SK-N-SH treated with all-trans-retinoic acid at 6 μM for 48 hours (cell line): ENCODE data around the gene LTO1.

Experiments
- ATAC-seq: fragments of 200-7000 bp; cut with Tn5 transposase; 3 replicates; pipeline ENCODE4 v1.9.1; 2020; ENCODE audit warnings: mild to moderate bottlenecking, moderate library complexity
- ARNTL ChIP-seq: fragments of 450-650 bp; formaldehyde crosslinking; IDR thresholded peaks from 2 replicates; pipeline ENCODE4 v1.5.0; 2020; ENCODE audit warnings: low read depth, mild to moderate bottlenecking, moderate library complexity, borderline replicate concordance
- BACH2 ChIP-seq: fragments of 250-450 bp; sonication (Bioruptor Pico); IDR thresholded peaks from 2 replicates; pipeline ENCODE4 v1.9.0; 2021; ENCODE audit warnings: mild to moderate bottlenecking, borderline replicate concordance
- CSRNP3 ChIP-seq: fragments of 250-450 bp; sonication (Bioruptor Pico); IDR thresholded peaks from 2 replicates; pipeline ENCODE4 v1.5.1; 2021; ENCODE audit warnings: mild to moderate bottlenecking, moderate library complexity
- GLIS3 ChIP-seq: fragments of 250-450 bp; sonication (Bioruptor Pico); IDR thresholded peaks from 2 replicates; pipeline ENCODE4 v1.5.0; 2020; ENCODE audit warnings: mild to moderate bottlenecking, moderate library complexity
- OSR1 ChIP-seq: fragments of 250-450 bp; sonication (Bioruptor Pico); IDR thresholded peaks from 2 replicates; pipeline ENCODE4 v1.8.0; 2022; ENCODE audit warnings: moderate library complexity, mild to moderate bottlenecking, inconsistent platforms
- PATZ1 ChIP-seq: fragments of 250-450 bp; sonication (Bioruptor Pico); IDR thresholded peaks from 2 replicates; pipeline ENCODE4 v1.8.0; 2020; ENCODE audit warnings: mild to moderate bottlenecking, moderate library complexity, borderline replicate concordance
- POU6F1 ChIP-seq: fragments of 250-450 bp; sonication (Bioruptor Pico); IDR thresholded peaks from 2 replicates; pipeline ENCODE4 v1.8.0; 2021; ENCODE audit warnings: low read depth, mild to moderate bottlenecking, moderate library complexity, borderline replicate concordance
- PPARA ChIP-seq: fragments of 250-450 bp; sonication (Bioruptor Pico); IDR thresholded peaks from 2 replicates; pipeline ENCODE4 v1.5.0; 2020; ENCODE audit warnings: mild to moderate bottlenecking, borderline replicate concordance
- TCF4 ChIP-seq: fragments of 250-450 bp; sonication (Bioruptor Pico); IDR thresholded peaks from 2 replicates; pipeline ENCODE4 v1.8.0; 2021; ENCODE audit warnings: mild to moderate bottlenecking, moderate library complexity, borderline replicate concordance
- TOX ChIP-seq: fragments of 250-450 bp; sonication (Bioruptor Pico); IDR thresholded peaks from 2 replicates; pipeline ENCODE4 v1.8.0; 2021; ENCODE audit warnings: mild to moderate bottlenecking, moderate library complexity, borderline replicate concordance
- TSHZ2 ChIP-seq: fragments of 250-450 bp; sonication (Bioruptor Pico); IDR thresholded peaks from 2 replicates; pipeline ENCODE4 v1.5.0; 2020; ENCODE audit warnings: mild to moderate bottlenecking, moderate library complexity
- ZFP3 ChIP-seq: fragments of 250-450 bp; sonication (Bioruptor Pico); IDR thresholded peaks from 2 replicates; pipeline ENCODE4 v1.5.0; 2020; ENCODE audit warnings: mild to moderate bottlenecking, moderate library complexity
- ZFP30 ChIP-seq: fragments of 450-650 bp; formaldehyde crosslinking; IDR thresholded peaks from 2 replicates; pipeline ENCODE4 v1.5.0; 2022; ENCODE audit warnings: mild to moderate bottlenecking, moderate library complexity
- ZNF565 ChIP-seq: fragments of 450-650 bp; formaldehyde crosslinking; conservative IDR thresholded peaks from 2 replicates; pipeline ENCODE4 v1.5.0; 2020; ENCODE audit warnings: low read depth, mild to moderate bottlenecking, moderate library complexity
- ZNF8 ChIP-seq: fragments of 450-650 bp; formaldehyde crosslinking; IDR thresholded peaks from 2 replicates; pipeline ENCODE4 v1.5.0; 2020; ENCODE audit warnings: mild to moderate bottlenecking, moderate library complexity

Gene LTO1

GRCh38 chr11:69702239-69702691, 27.1 kb upstream of the LTO1 start:
- TF ChIP-seq ARNTL (CRISPR knock-in tag) (no peak), ZNF8 (CRISPR knock-in tag) (no peak), TSHZ2 (no peak), GLIS3 (CRISPR knock-in tag) (no peak)
- TF ChIP-seq, all 23 proteins: peak for 0
- ATAC-seq = no peak

- peak; percentile 92 for ATAC-seq
- TF ChIP-seq TCF4 (CRISPR knock-in tag) = peak; percentile 77; the same call in 1 of the 2 replicates
- no peak for TF ChIP-seq OSR1 (CRISPR knock-in tag)
- TF ChIP-seq TSHZ2 = peak; percentile 76; the same call in 1 of the 2 replicates
- TF ChIP-seq, all 23 proteins: peak for 2
These were observed 25.4 kb upstream of the LTO1 start for GRCh38 chr11:69700278-69701140.

- ATAC-seq = no peak
- TF ChIP-seq ZFP30 (CRISPR knock-in tag) = no peak
- TF ChIP-seq BACH2 (CRISPR knock-in tag) = no peak
- TF ChIP-seq CSRNP3 = no peak
- TF ChIP-seq ZNF565 (CRISPR knock-in tag) = no peak
- TF ChIP-seq PPARA = no peak
- TF ChIP-seq TOX (CRISPR knock-in tag) = no peak
- no peak for TF ChIP-seq ZFP3 (CRISPR knock-in tag)
- TF ChIP-seq GLIS3 (CRISPR knock-in tag) = no peak
- TF ChIP-seq POU6F1 (CRISPR knock-in tag) = no peak
- no peak for TF ChIP-seq PATZ1 (CRISPR knock-in tag)
- TF ChIP-seq ARNTL (CRISPR knock-in tag) = no peak
- no peak for TF ChIP-seq TSHZ2
These were observed 24.1 kb upstream of the LTO1 start for GRCh38 chr11:69699213-69699612.
